ENCODE results near the gene TAMM41.
"Not testable (repeated sequence)": the region's sequence is repeated elsewhere in the genome, so short reads cannot be mapped to it uniquely, and the experiment has no call there.

The TAMM41 gene

GRCh38 chr3:11759996-11760395 is 86.7 kb downstream of the TAMM41 start:
- Mint-ChIP-seq H3K36me3 (no peaks in the 10 kb centered on the region), H3K9me3 (ENCODE audit: low read depth) (no peaks in the 10 kb centered on the region), H3K4me3 (no peak overlapping the region), H3K27me3 (no peaks in the 10 kb centered on the region), H3K4me1 (ENCODE audit: low read depth) (peaks cover 1% of the 10 kb centered on the region), H3K27ac (no peak overlapping the region)

GRCh38 chr3:11757929-11758328 is 88.8 kb downstream of the TAMM41 start:
- no peaks in the 10 kb centered on the region for H3K27me3 Mint-ChIP-seq
- H3K4me1 Mint-ChIP-seq (ENCODE audit: low read depth): no peaks in the 10 kb centered on the region
- H3K4me3 Mint-ChIP-seq: no peak overlapping the region
- no peaks in the 10 kb centered on the region for H3K9me3 Mint-ChIP-seq (ENCODE audit: low read depth)
- no peak overlapping the region for H3K27ac Mint-ChIP-seq
- peaks cover under 1% of the 10 kb centered on the region for H3K36me3 Mint-ChIP-seq

- no peak overlapping the region for H3K4me3 Mint-ChIP-seq
- H3K9me3 Mint-ChIP-seq (ENCODE audit: low read depth): no peaks in the 10 kb centered on the region
- H3K4me1 Mint-ChIP-seq (ENCODE audit: low read depth): no peaks in the 10 kb centered on the region
- no peaks in the 10 kb centered on the region for H3K27me3 Mint-ChIP-seq
- no peak overlapping the region for H3K27ac Mint-ChIP-seq
- H3K36me3 Mint-ChIP-seq: peaks cover 2% of the 10 kb centered on the region
These were observed 89.2 kb downstream of the TAMM41 start for GRCh38 chr3:11757441-11757875.

GRCh38 chr3:11755276-11755675 is 91.4 kb downstream of the TAMM41 start:
- Mint-ChIP-seq H3K9me3 (ENCODE audit: low read depth) (no peaks in the 10 kb centered on the region), H3K36me3 (peaks cover 2% of the 10 kb centered on the region), H3K27me3 (no peaks in the 10 kb centered on the region), H3K27ac (no peak overlapping the region), H3K4me3 (no peak overlapping the region), H3K4me1 (ENCODE audit: low read depth) (no peaks in the 10 kb centered on the region)

- not testable (repeated sequence) for H3K27ac Mint-ChIP-seq; H3K4me1 Mint-ChIP-seq (ENCODE audit: low read depth); H3K4me3 Mint-ChIP-seq; H3K9me3 Mint-ChIP-seq (ENCODE audit: low read depth); H3K27me3 Mint-ChIP-seq; H3K36me3 Mint-ChIP-seq
These were observed 94.4 kb downstream of the TAMM41 start for GRCh38 chr3:11752254-11752653.

- not testable (repeated sequence) for H3K27me3 Mint-ChIP-seq; H3K27ac Mint-ChIP-seq; H3K4me1 Mint-ChIP-seq (ENCODE audit: low read depth); H3K9me3 Mint-ChIP-seq (ENCODE audit: low read depth); H3K4me3 Mint-ChIP-seq; H3K36me3 Mint-ChIP-seq
These were observed 98.4 kb downstream of the TAMM41 start for GRCh38 chr3:11748306-11748705.

Measured in activated naive CD8-positive, alpha-beta T cell (primary cell).